ENCODE data around the gene PLA2G5. TPM values are rescaled to one million over a fixed set of nuclear protein-coding genes. Genes with fewer than 3 reads are reported as not detected.

Gene PLA2G5
- polyA plus RNA-seq, 2 donors = 4.0 to 4.2 TPM

DNA sequence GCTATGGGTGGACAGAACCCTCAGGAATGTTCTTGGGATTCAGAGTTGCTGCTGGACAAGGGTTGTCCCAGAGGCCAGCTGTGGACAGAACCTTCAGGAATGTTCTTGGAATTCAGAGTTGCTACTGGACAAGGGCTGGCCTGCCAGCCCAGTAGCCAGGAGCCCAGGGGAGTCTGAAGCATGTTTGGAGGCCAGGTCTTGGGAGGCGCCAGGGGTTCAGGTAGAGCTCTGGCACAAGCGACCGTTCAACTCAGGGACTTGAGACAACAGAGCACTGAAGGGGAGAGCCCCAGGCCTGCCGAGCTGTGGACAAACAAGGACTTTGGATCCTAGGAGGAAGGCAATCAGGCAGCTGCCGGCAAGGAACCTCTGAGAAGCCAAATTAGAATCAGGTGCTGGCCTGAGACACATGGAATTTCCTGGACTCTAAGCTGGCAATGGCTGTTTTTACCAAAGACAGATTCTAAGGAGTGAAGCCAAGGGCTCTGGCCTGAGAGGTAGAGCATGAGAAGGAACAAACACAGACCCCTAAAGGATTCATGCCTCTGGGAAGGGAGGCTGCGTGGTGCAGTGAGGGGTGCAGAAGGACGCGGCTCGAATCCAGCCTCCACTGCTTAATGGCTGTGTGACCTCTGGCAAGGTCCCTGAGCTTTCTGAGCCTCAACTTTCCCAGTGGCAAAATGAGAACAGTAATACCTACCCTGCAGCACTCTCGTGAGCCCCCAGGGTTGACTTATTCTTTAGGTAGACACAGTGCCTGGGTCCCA is 13.4 kb downstream of the PLA2G5 start:
- Histone ChIP-seq H3K27ac (ENCODE audit: low read depth in 2 of 2, low read length in 1 of 2) (no peak overlapping the region), H3K27me3 (ENCODE audit: control insufficient read depth in 1 of 2, insufficient read depth in 2 of 2, low read length in 2 of 2) (no peaks in the 10 kb centered on the region), H3K9me3 (ENCODE audit: control insufficient read depth in 2 of 2, insufficient read depth in 1 of 2, low read depth in 1 of 2, low read length in 1 of 2) (no peaks in the 10 kb centered on the region), H3K4me1 (ENCODE audit: control insufficient read depth in 2 of 2, insufficient read depth in 2 of 2, low read length in 1 of 2) (no peaks in the 10 kb centered on the region), H3K4me3 (ENCODE audit: low read depth in 1 of 2, low read length in 2 of 2) (no peak overlapping the region), H3K36me3 (ENCODE audit: control insufficient read depth in 2 of 2, insufficient read depth in 2 of 2, low read length in 1 of 2) (no peaks in the 10 kb centered on the region)
- WGBS, 2 donors = 75 to 89% methylated on average over 10 of the region's 10 CpGs

GRCh38 chr1:20086800-20087199 is 16.8 kb downstream of the PLA2G5 start:
- Histone ChIP-seq H3K27ac (ENCODE audit: low read depth in 2 of 2, low read length in 1 of 2) (no peak overlapping the region), H3K27me3 (ENCODE audit: control insufficient read depth in 1 of 2, insufficient read depth in 2 of 2, low read length in 2 of 2) (no peaks in the 10 kb centered on the region), H3K4me3 (ENCODE audit: low read depth in 1 of 2, low read length in 2 of 2) (no peak overlapping the region), H3K4me1 (ENCODE audit: control insufficient read depth in 2 of 2, insufficient read depth in 2 of 2, low read length in 1 of 2) (no peaks in the 10 kb centered on the region), H3K36me3 (ENCODE audit: control insufficient read depth in 2 of 2, insufficient read depth in 2 of 2, low read length in 1 of 2) (no peaks in the 10 kb centered on the region), H3K9me3 (ENCODE audit: control insufficient read depth in 2 of 2, insufficient read depth in 1 of 2, low read depth in 1 of 2, low read length in 1 of 2) (no peaks in the 10 kb centered on the region)
- 92 to 94% methylated on average over 1 of the region's 1 CpG for WGBS, 2 donors

GRCh38 chr1:20087668-20088067 is 17.7 kb downstream of the PLA2G5 start:
- 55 to 59% methylated on average over 4 of the region's 4 CpGs for WGBS, 2 donors
- Histone ChIP-seq H3K27ac (ENCODE audit: low read depth in 2 of 2, low read length in 1 of 2) (no peak overlapping the region), H3K9me3 (ENCODE audit: control insufficient read depth in 2 of 2, insufficient read depth in 1 of 2, low read depth in 1 of 2, low read length in 1 of 2) (no peaks in the 10 kb centered on the region)

GRCh38 chr1:20089328-20090077 is 19.5 kb downstream of the PLA2G5 start:
- no peaks in the 10 kb centered on the region for H3K27me3 ChIP-seq (ENCODE audit: control insufficient read depth in 1 of 2, insufficient read depth in 2 of 2, low read length in 2 of 2)
- no peaks in the 10 kb centered on the region for H3K9me3 ChIP-seq (ENCODE audit: control insufficient read depth in 2 of 2, insufficient read depth in 1 of 2, low read depth in 1 of 2, low read length in 1 of 2)
- no peak overlapping the region for H3K27ac ChIP-seq (ENCODE audit: low read depth in 2 of 2, low read length in 1 of 2)
- 79 to 85% methylated on average over 19 of the region's 19 CpGs for WGBS, 2 donors
- no peaks in the 10 kb centered on the region for H3K36me3 ChIP-seq (ENCODE audit: control insufficient read depth in 2 of 2, insufficient read depth in 2 of 2, low read length in 1 of 2)
- no peak overlapping the region for H3K4me3 ChIP-seq (ENCODE audit: low read depth in 1 of 2, low read length in 2 of 2)
- peaks cover 0 to 4% of the 10 kb centered on the region in 2 donors for H3K4me1 ChIP-seq (ENCODE audit: control insufficient read depth in 2 of 2, insufficient read depth in 2 of 2, low read length in 1 of 2)

More at GRCh38 chr1:20087668-20088067, 17.7 kb downstream of the PLA2G5 start:
- H3K27me3 ChIP-seq (ENCODE audit: control insufficient read depth in 1 of 2, insufficient read depth in 2 of 2, low read length in 2 of 2) = no peaks in the 10 kb centered on the region
- H3K4me3 ChIP-seq (ENCODE audit: low read depth in 1 of 2, low read length in 2 of 2) = no peak overlapping the region
- H3K4me1 ChIP-seq (ENCODE audit: control insufficient read depth in 2 of 2, insufficient read depth in 2 of 2, low read length in 1 of 2) = no peaks in the 10 kb centered on the region
- H3K36me3 ChIP-seq (ENCODE audit: control insufficient read depth in 2 of 2, insufficient read depth in 2 of 2, low read length in 1 of 2) = no peaks in the 10 kb centered on the region

DNA sequence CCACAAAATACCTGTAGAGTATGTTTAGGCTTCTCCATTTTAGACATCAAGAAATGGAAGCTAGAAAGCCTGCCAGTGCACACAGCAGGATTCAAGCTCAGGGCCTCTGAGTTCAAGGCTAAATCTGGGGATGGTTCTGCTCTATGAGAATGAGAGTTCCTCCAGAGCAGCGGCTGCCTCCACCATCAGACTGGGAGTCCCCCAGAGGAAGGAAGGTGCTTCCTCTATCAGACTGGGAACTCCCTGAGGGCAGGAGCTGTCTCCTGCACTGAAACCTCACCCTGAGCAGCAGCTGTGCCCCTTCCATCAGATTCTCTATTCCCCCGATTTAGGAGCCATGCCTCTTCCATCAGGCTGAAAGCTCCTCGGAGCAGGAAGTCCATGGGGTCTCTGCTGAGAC is 20.1 kb downstream of the PLA2G5 start:
- H3K27ac ChIP-seq (ENCODE audit: low read depth in 2 of 2, low read length in 1 of 2) = no peak overlapping the region
- no peak overlapping the region for H3K4me3 ChIP-seq (ENCODE audit: low read depth in 1 of 2, low read length in 2 of 2)
- WGBS, 2 donors = 74 to 90% methylated on average over 3 of the region's 3 CpGs

DNA sequence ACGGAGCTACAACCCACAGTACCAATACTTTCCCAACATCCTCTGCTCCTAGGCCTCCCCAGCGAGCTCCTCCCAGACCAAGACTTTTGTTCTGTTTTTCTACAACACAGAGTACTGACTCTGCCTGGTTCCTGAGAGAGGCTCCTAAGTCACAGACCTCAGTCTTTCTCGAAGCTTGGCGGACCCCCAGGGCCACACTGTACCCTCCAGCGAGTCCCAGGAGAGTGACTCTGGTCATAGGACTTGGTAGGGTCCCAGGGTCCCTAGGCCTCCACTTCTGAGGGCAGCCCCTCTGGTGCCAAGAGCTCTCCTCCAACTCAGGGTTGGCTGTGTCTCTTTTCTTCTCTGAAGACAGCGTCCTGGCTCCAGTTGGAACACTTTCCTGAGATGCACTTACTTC is 20.6 kb downstream of the PLA2G5 start:
- WGBS, 2 donors = 87% methylated on average over 6 of the region's 6 CpGs
- H3K9me3 ChIP-seq (ENCODE audit: control insufficient read depth in 2 of 2, insufficient read depth in 1 of 2, low read depth in 1 of 2, low read length in 1 of 2) = no peaks in the 10 kb centered on the region

More for the DNA sequence above, 20.1 kb downstream of the PLA2G5 start:
- H3K27me3 ChIP-seq (ENCODE audit: control insufficient read depth in 1 of 2, insufficient read depth in 2 of 2, low read length in 2 of 2) = no peaks in the 10 kb centered on the region
- peaks cover 0 to 4% of the 10 kb centered on the region in 2 donors for H3K4me1 ChIP-seq (ENCODE audit: control insufficient read depth in 2 of 2, insufficient read depth in 2 of 2, low read length in 1 of 2)
- no peaks in the 10 kb centered on the region for H3K36me3 ChIP-seq (ENCODE audit: control insufficient read depth in 2 of 2, insufficient read depth in 2 of 2, low read length in 1 of 2)
- no peaks in the 10 kb centered on the region for H3K9me3 ChIP-seq (ENCODE audit: control insufficient read depth in 2 of 2, insufficient read depth in 1 of 2, low read depth in 1 of 2, low read length in 1 of 2)

GRCh38 chr1:20093303-20093702 is 23.3 kb downstream of the PLA2G5 start:
- H3K27ac ChIP-seq (ENCODE audit: low read depth in 2 of 2, low read length in 1 of 2) = peak overlapping the region in 1 of 2 donors; percentile 3
- 85 to 86% methylated on average over 5 of the region's 5 CpGs for WGBS, 2 donors

More for the DNA sequence above, 20.6 kb downstream of the PLA2G5 start:
- H3K4me3 ChIP-seq (ENCODE audit: low read depth in 1 of 2, low read length in 2 of 2) = no peak overlapping the region
- H3K27me3 ChIP-seq (ENCODE audit: control insufficient read depth in 1 of 2, insufficient read depth in 2 of 2, low read length in 2 of 2) = no peaks in the 10 kb centered on the region
- peaks cover 0 to 4% of the 10 kb centered on the region in 2 donors for H3K4me1 ChIP-seq (ENCODE audit: control insufficient read depth in 2 of 2, insufficient read depth in 2 of 2, low read length in 1 of 2)
- no peaks in the 10 kb centered on the region for H3K36me3 ChIP-seq (ENCODE audit: control insufficient read depth in 2 of 2, insufficient read depth in 2 of 2, low read length in 1 of 2)
- H3K27ac ChIP-seq (ENCODE audit: low read depth in 2 of 2, low read length in 1 of 2) = no peak overlapping the region

GRCh38 chr1:20093940-20094391 is 24.0 kb downstream of the PLA2G5 start:
- Histone ChIP-seq H3K27ac (ENCODE audit: low read depth in 2 of 2, low read length in 1 of 2) (peak overlapping the region in 1 of 2 donors; percentile 3), H3K36me3 (ENCODE audit: control insufficient read depth in 2 of 2, insufficient read depth in 2 of 2, low read length in 1 of 2) (no peaks in the 10 kb centered on the region), H3K4me1 (ENCODE audit: control insufficient read depth in 2 of 2, insufficient read depth in 2 of 2, low read length in 1 of 2) (peaks cover 0 to 4% of the 10 kb centered on the region in 2 donors), H3K4me3 (ENCODE audit: low read depth in 1 of 2, low read length in 2 of 2) (no peak overlapping the region), H3K9me3 (ENCODE audit: control insufficient read depth in 2 of 2, insufficient read depth in 1 of 2, low read depth in 1 of 2, low read length in 1 of 2) (no peaks in the 10 kb centered on the region), H3K27me3 (ENCODE audit: control insufficient read depth in 1 of 2, insufficient read depth in 2 of 2, low read length in 2 of 2) (no peaks in the 10 kb centered on the region)
- WGBS, 2 donors = 63 to 68% methylated on average over 5 of the region's 5 CpGs

More at GRCh38 chr1:20093303-20093702, 23.3 kb downstream of the PLA2G5 start:
- Histone ChIP-seq H3K27me3 (ENCODE audit: control insufficient read depth in 1 of 2, insufficient read depth in 2 of 2, low read length in 2 of 2) (no peaks in the 10 kb centered on the region), H3K4me3 (ENCODE audit: low read depth in 1 of 2, low read length in 2 of 2) (no peak overlapping the region), H3K4me1 (ENCODE audit: control insufficient read depth in 2 of 2, insufficient read depth in 2 of 2, low read length in 1 of 2) (peaks cover 0 to 4% of the 10 kb centered on the region in 2 donors), H3K9me3 (ENCODE audit: control insufficient read depth in 2 of 2, insufficient read depth in 1 of 2, low read depth in 1 of 2, low read length in 1 of 2) (no peaks in the 10 kb centered on the region), H3K36me3 (ENCODE audit: control insufficient read depth in 2 of 2, insufficient read depth in 2 of 2, low read length in 1 of 2) (no peaks in the 10 kb centered on the region)

GRCh38 chr1:20095564-20096434 is 25.8 kb downstream of the PLA2G5 start:
- no peaks in the 10 kb centered on the region for H3K9me3 ChIP-seq (ENCODE audit: control insufficient read depth in 2 of 2, insufficient read depth in 1 of 2, low read depth in 1 of 2, low read length in 1 of 2)
- H3K4me1 ChIP-seq (ENCODE audit: control insufficient read depth in 2 of 2, insufficient read depth in 2 of 2, low read length in 1 of 2) = peaks cover 0 to 4% of the 10 kb centered on the region in 2 donors
- H3K36me3 ChIP-seq (ENCODE audit: control insufficient read depth in 2 of 2, insufficient read depth in 2 of 2, low read length in 1 of 2) = no peaks in the 10 kb centered on the region
- no peak overlapping the region for H3K4me3 ChIP-seq (ENCODE audit: low read depth in 1 of 2, low read length in 2 of 2)
- WGBS, 2 donors = 71 to 76% methylated on average over 5 of the region's 5 CpGs
- H3K27me3 ChIP-seq (ENCODE audit: control insufficient read depth in 1 of 2, insufficient read depth in 2 of 2, low read length in 2 of 2) = no peaks in the 10 kb centered on the region
- H3K27ac ChIP-seq (ENCODE audit: low read depth in 2 of 2, low read length in 1 of 2) = no peak overlapping the region

Data from esophagus (tissue), 2 donors.